ENCODE data around the gene PCGF3.
"Not testable (repeated sequence)": the region's sequence is repeated elsewhere in the genome, so short reads cannot be mapped to it uniquely, and the experiment has no call there.

PCGF3 gene

GRCh38 chr4:748461-748860 is 42.8 kb downstream of the PCGF3 start:
- H3K27ac ChIP-seq (ENCODE audit: low read length): no peak overlapping the region
- H3K36me3 ChIP-seq (replicated peaks; ENCODE audit: low read depth, low read length): peaks cover 35% of the 10 kb centered on the region
- no peak overlapping the region for H3K4me3 ChIP-seq (ENCODE audit: low read length)
- H3K79me2 ChIP-seq (ENCODE audit: low read length): peaks cover 19% of the 10 kb centered on the region; the same call in 1 of the 2 replicates
- no peaks in the 10 kb centered on the region for H3K27me3 ChIP-seq (ENCODE audit: low read depth, low read length)
- peaks cover 20% of the 10 kb centered on the region for H4K20me1 ChIP-seq (ENCODE audit: insufficient read depth, low read length)
- no peaks in the 10 kb centered on the region for H3K4me1 ChIP-seq (ENCODE audit: low read length)
- H2AFZ ChIP-seq (ENCODE audit: low read depth, low read length): no peak overlapping the region
- H3K4me2 ChIP-seq (ENCODE audit: low read length): no peak overlapping the region
- no peak for TF ChIP-seq CTCF (IDR thresholded peaks at IDR 0.05; ENCODE audit: low read depth, low read length)
- TF ChIP-seq EZH2phosphoT487 (IDR thresholded peaks at IDR 0.05; ENCODE audit: low read depth): no peak
- H3K9ac ChIP-seq (ENCODE audit: low read length): no peak overlapping the region
- H3K9me3 ChIP-seq (ENCODE audit: insufficient read depth, low read length): no peaks in the 10 kb centered on the region

DNA sequence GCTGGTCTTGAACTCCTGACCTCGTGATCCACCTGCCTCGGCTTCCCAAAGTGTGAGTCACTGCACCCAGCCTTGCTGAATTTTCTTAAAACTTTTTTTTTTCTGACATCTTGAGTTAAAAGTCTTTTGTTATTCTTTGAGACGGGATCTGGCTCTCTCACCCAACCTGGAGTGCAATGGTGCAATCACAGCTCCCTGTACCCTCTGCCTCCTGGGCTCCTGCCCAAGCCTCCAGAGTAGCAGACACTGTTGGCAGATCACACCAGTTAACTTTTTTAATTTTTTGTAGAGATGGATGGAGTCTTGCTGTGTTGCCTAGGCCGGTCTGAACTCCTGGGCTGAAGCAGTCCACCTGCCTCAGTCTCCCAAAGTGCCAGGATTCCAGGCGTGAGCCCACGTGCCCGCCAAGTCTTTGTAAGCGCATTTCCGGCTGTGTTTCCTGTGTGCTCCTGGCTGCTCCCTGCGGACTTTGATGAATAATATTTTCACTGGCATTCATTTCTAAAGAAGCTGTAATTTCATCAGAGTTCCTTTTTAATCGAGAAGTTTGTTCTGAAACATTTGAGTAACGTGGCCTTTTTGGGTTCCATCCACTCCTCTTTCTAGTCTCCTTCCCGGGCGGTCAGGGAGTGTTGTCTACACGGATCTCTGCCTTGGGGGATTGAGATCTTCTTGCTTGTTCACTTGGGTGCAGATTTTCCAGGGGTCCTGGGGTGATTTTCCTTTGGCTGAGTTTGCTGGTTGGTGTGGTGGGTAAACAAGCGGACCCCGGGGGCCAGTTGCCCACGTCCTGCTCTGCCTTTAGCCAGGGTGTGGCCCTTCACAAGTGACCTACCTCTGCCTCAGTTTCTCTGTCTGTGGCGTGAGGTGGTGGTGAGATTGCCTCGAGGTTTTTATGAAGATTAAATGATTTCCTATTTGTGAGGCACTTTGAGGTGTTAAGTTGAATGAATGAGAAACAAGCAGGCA is 44.4 kb downstream of the PCGF3 start:
- Histone ChIP-seq H4K20me1 (ENCODE audit: insufficient read depth, low read length) (peaks cover 16% of the 10 kb centered on the region), H3K9ac (ENCODE audit: low read length) (no peak overlapping the region), H3K27ac (ENCODE audit: low read length) (no peak overlapping the region), H2AFZ (ENCODE audit: low read depth, low read length) (no peak overlapping the region), H3K4me2 (ENCODE audit: low read length) (no peak overlapping the region), H3K27me3 (ENCODE audit: low read depth, low read length) (no peaks in the 10 kb centered on the region), H3K9me3 (ENCODE audit: insufficient read depth, low read length) (no peaks in the 10 kb centered on the region), H3K36me3 (replicated peaks; ENCODE audit: low read depth, low read length) (peaks cover 35% of the 10 kb centered on the region), H3K4me1 (ENCODE audit: low read length) (no peaks in the 10 kb centered on the region), H3K4me3 (ENCODE audit: low read length) (no peak overlapping the region), H3K79me2 (ENCODE audit: low read length) (peaks cover 19% of the 10 kb centered on the region; the same call in 1 of the 2 replicates)
- TF ChIP-seq CTCF (IDR thresholded peaks at IDR 0.05; ENCODE audit: low read depth, low read length) (no peak), EZH2phosphoT487 (IDR thresholded peaks at IDR 0.05; ENCODE audit: low read depth) (no peak)

GRCh38 chr4:751676-752075 is 46.0 kb downstream of the PCGF3 start:
- TF ChIP-seq CTCF (IDR thresholded peaks at IDR 0.05; ENCODE audit: low read depth, low read length) (no peak), EZH2phosphoT487 (IDR thresholded peaks at IDR 0.05; ENCODE audit: low read depth) (no peak)

DNA sequence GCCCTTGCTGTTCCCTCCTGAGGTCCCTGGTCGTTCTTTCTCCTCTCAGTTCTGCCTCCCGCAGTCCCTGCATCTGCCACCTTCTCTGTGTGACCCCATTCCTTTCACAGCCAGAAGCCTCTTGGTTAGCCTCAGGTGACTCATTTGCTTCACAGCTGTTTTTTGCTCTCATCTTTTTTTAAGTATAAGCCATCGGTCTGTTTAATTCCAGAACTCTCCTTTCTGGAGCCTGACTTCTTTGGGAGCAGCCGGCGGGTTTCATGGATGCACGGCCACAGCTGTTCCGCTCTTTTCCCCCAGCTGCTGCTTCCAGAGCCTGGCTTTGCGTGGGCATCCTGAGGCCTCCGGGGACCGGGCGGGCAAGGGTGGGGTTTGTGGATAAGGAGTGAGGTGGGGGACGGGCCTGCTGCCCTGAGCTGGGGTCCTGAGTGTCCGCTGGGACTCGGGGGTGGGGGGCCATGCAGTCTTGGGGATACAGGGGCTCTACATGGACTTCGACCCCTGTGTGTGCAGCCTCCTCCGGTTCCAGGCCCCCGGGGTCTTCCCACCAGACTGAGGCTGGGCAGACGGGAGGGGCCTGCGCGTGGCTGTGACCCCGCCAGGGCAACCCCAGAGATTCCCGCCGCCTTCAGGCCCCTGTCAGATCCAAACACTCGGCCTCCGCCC is 46.7 kb downstream of the PCGF3 start:
- Histone ChIP-seq H3K79me2 (ENCODE audit: low read length) (peaks cover 19% of the 10 kb centered on the region; the same call in 1 of the 2 replicates), H3K4me2 (ENCODE audit: low read length) (no peak overlapping the region), H3K4me1 (ENCODE audit: low read length) (no peaks in the 10 kb centered on the region), H2AFZ (ENCODE audit: low read depth, low read length) (no peak overlapping the region), H4K20me1 (ENCODE audit: insufficient read depth, low read length) (peaks cover 16% of the 10 kb centered on the region), H3K36me3 (replicated peaks; ENCODE audit: low read depth, low read length) (peaks cover 35% of the 10 kb centered on the region), H3K9me3 (ENCODE audit: insufficient read depth, low read length) (no peaks in the 10 kb centered on the region), H3K9ac (ENCODE audit: low read length) (no peak overlapping the region), H3K4me3 (ENCODE audit: low read length) (no peak overlapping the region), H3K27ac (ENCODE audit: low read length) (no peak overlapping the region), H3K27me3 (ENCODE audit: low read depth, low read length) (no peaks in the 10 kb centered on the region)
- TF ChIP-seq CTCF (IDR thresholded peaks at IDR 0.05; ENCODE audit: low read depth, low read length) (no peak), EZH2phosphoT487 (IDR thresholded peaks at IDR 0.05; ENCODE audit: low read depth) (no peak)

More at GRCh38 chr4:751676-752075, 46.0 kb downstream of the PCGF3 start:
- H3K4me1 ChIP-seq (ENCODE audit: low read length): no peaks in the 10 kb centered on the region
- no peaks in the 10 kb centered on the region for H3K9me3 ChIP-seq (ENCODE audit: insufficient read depth, low read length)
- no peak overlapping the region for H2AFZ ChIP-seq (ENCODE audit: low read depth, low read length)
- peaks cover 35% of the 10 kb centered on the region for H3K36me3 ChIP-seq (replicated peaks; ENCODE audit: low read depth, low read length)
- H4K20me1 ChIP-seq (ENCODE audit: insufficient read depth, low read length): peaks cover 16% of the 10 kb centered on the region
- H3K27ac ChIP-seq (ENCODE audit: low read length): no peak overlapping the region
- no peaks in the 10 kb centered on the region for H3K27me3 ChIP-seq (ENCODE audit: low read depth, low read length)
- no peak overlapping the region for H3K9ac ChIP-seq (ENCODE audit: low read length)
- H3K4me2 ChIP-seq (ENCODE audit: low read length): no peak overlapping the region
- H3K79me2 ChIP-seq (ENCODE audit: low read length): peaks cover 19% of the 10 kb centered on the region; the same call in 1 of the 2 replicates
- no peak overlapping the region for H3K4me3 ChIP-seq (ENCODE audit: low read length)

GRCh38 chr4:753186-753585 is 47.6 kb downstream of the PCGF3 start:
- not testable (repeated sequence) for H3K4me2 ChIP-seq (ENCODE audit: low read length); H3K9me3 ChIP-seq (ENCODE audit: insufficient read depth, low read length); H3K9ac ChIP-seq (ENCODE audit: low read length); H3K4me1 ChIP-seq (ENCODE audit: low read length); H3K4me3 ChIP-seq (ENCODE audit: low read length); H2AFZ ChIP-seq (ENCODE audit: low read depth, low read length); H3K27ac ChIP-seq (ENCODE audit: low read length); H3K27me3 ChIP-seq (ENCODE audit: low read depth, low read length)
- Histone ChIP-seq H3K79me2 (ENCODE audit: low read length) (peaks cover 19% of the 10 kb centered on the region; the same call in 1 of the 2 replicates), H3K36me3 (replicated peaks; ENCODE audit: low read depth, low read length) (peaks cover 28% of the 10 kb centered on the region), H4K20me1 (ENCODE audit: insufficient read depth, low read length) (peaks cover 16% of the 10 kb centered on the region)

All from OCI-LY3 (cell line).